HepG2 (cell line): Measurements from ENCODE around the gene MEGF10. TPM values are rescaled to one million over a fixed set of nuclear protein-coding genes. Genes with fewer than 3 reads are reported as not detected.

ENCODE experiments used
- ATAC-seq: fragments of 200-7000 bp; cut with Tn5 transposase; 3 replicates; pipeline ENCODE4 v1.9.1; 2020; ENCODE audit warnings: mild to moderate bottlenecking, moderate library complexity
- BruUV-seq: library from RNA; stranded (reverse); fragments of 400-500 nt; replicated peaks from 2 replicates; lab custom pipeline; 2021; lab: Mats Ljungman, UMichigan
- CTCF ChIA-PET: fragments of 300-600 bp; formaldehyde crosslinking; extraction: SDS; loops from one replicate; lab custom pipeline; 2021; ENCODE audit warnings: low total read pairs, inconsistent platforms, low intra/inter-chr PET ratio; lab: Yijun Ruan, JAX
- POLR2A ChIA-PET: fragments of 350-600 bp; sonication (Branson Sonifier 250); formaldehyde crosslinking; loops from one replicate; lab custom pipeline; 2020; ENCODE audit warnings: antibody characterized with exemption, inconsistent platforms; lab: Yijun Ruan, JAX
- DNase-seq: peaks from one replicate; pipeline ENCODE4 v3.0.0-alpha.2; 2015; ENCODE audit warnings: low spot score
- FAIRE-seq: peaks from 3 replicates; lab custom pipeline; 2011; peaks lifted over from hg19 to GRCh38; lab: Jason Lieb, UNC
- H2AFZ ChIP-seq: one replicate; pipeline ENCODE4 v1.6.1; 2011; ENCODE audit warnings: low read length, inconsistent platforms
- H3K27ac ChIP-seq: fragments of 300-600 bp; 3 replicates; pipeline ENCODE4 v1.8.0; 2011; ENCODE audit warnings: mixed run types, mild to moderate bottlenecking, mixed read lengths, low read length, inconsistent platforms; ENCODE audit not compliant: insufficient read depth; ENCODE audit errors: extremely low read length
- H3K27me3 ChIP-seq, 2 experiments: fragments of 200-600 bp in 1 of 2; 2 replicates in 1 of 2; 3 replicates in 1 of 2; pipeline versions ENCODE4 v1.6.0 to v1.8.0; 2011; ENCODE audit warnings: low read length in 2 of 2, mild to moderate bottlenecking in 2 of 2, moderate library complexity in 2 of 2, inconsistent platforms in 1 of 2; ENCODE audit not compliant: insufficient read depth in 2 of 2, control insufficient read depth in 1 of 2
- H3K36me3 ChIP-seq, 2 experiments: fragments of 200-600 bp in 1 of 2; replicated peaks in 1 of 2; 2 replicates in 1 of 2; 3 replicates in 1 of 2; pipeline versions ENCODE4 v1.5.1 to v1.8.0; 2011; ENCODE audit warnings: low read length in 2 of 2, inconsistent platforms in 1 of 2; ENCODE audit not compliant: insufficient read depth in 2 of 2, control insufficient read depth in 1 of 2
- H3K4me1 ChIP-seq: 2 replicates; pipeline ENCODE4 v1.5.1; 2012; ENCODE audit warnings: low read length, inconsistent platforms; ENCODE audit not compliant: insufficient read depth
- H3K4me2 ChIP-seq: 2 replicates; pipeline ENCODE4 v1.6.0; 2011; ENCODE audit warnings: low read depth, low read length, inconsistent platforms
- H3K4me3 ChIP-seq, 3 experiments: fragments of 200-600 bp in 1 of 3; sonication (generic), shearing (Covaris generic) in 1 of 3; replicated peaks in 1 of 3; 2 replicates each; pipeline ENCODE4 v1.5.1; 2011 to 2016; ENCODE audit warnings: low read length in 3 of 3, inconsistent platforms in 2 of 3, low read depth in 2 of 3, mild to moderate bottlenecking in 2 of 3, control low read depth in 1 of 3, mixed read lengths in 1 of 3; ENCODE audit not compliant: insufficient read depth in 1 of 3
- H3K79me2 ChIP-seq: one replicate; pipeline ENCODE4 v1.6.1; 2011; ENCODE audit warnings: low read length, inconsistent platforms; ENCODE audit not compliant: insufficient read depth
- H3K9ac ChIP-seq: 2 replicates; pipeline ENCODE4 v1.6.0; 2011; ENCODE audit warnings: mild to moderate bottlenecking, low read depth, low read length, inconsistent platforms; ENCODE audit not compliant: insufficient read depth
- H3K9me3 ChIP-seq: 2 replicates; pipeline ENCODE4 v1.5.1; 2012; ENCODE audit warnings: mild to moderate bottlenecking, low read length
- H4K20me1 ChIP-seq: 2 replicates; pipeline ENCODE4 v1.6.0; 2011; ENCODE audit warnings: inconsistent platforms, mild to moderate bottlenecking, low read length, moderate library complexity; ENCODE audit not compliant: insufficient read depth
- CBX5 ChIP-seq: sonication (generic); formaldehyde crosslinking; IDR thresholded peaks from 2 replicates; pipeline ENCODE4 v1.4.0; 2020; ENCODE audit warnings: missing genetic modification reagents, borderline replicate concordance
- CREB1 ChIP-seq, 2 experiments: fragments of 450-650 bp in 1 of 2; IDR thresholded peaks; 2 replicates each; pipeline ENCODE4 v1.6.1; 2016 to 2017; ENCODE audit warnings: control low read depth in 1 of 2, mild to moderate bottlenecking in 1 of 2, missing compliant biosample characterization in 1 of 2, missing genetic modification characterization in 1 of 2
- FOXA3 ChIP-seq: IDR thresholded peaks from 2 replicates; pipeline ENCODE4 v1.6.1; 2016; ENCODE audit warnings: missing genetic modification reagents, missing compliant biosample characterization
- GPBP1L1 ChIP-seq: sonication (generic); formaldehyde crosslinking; IDR thresholded peaks from 2 replicates; pipeline ENCODE4 v1.5.0; 2020; ENCODE audit warnings: mild to moderate bottlenecking, missing genetic modification reagents
- KDM6A ChIP-seq: IDR thresholded peaks from 2 replicates; pipeline ENCODE4 v1.6.1; 2016; ENCODE audit warnings: low read depth
- ZIK1 ChIP-seq: sonication (generic); formaldehyde crosslinking; IDR thresholded peaks from 2 replicates; pipeline ENCODE4 v1.5.0; 2020; ENCODE audit warnings: mild to moderate bottlenecking, low read depth, missing genetic modification reagents, borderline replicate concordance
- ZMAT3 ChIP-seq: sonication (generic); formaldehyde crosslinking; conservative IDR thresholded peaks from 2 replicates; pipeline ENCODE4 v1.7.0; 2021; ENCODE audit warnings: missing genetic modification reagents
- ZNF296 ChIP-seq: sonication (generic); formaldehyde crosslinking; conservative IDR thresholded peaks from 2 replicates; pipeline ENCODE4 v1.5.0; 2020; ENCODE audit warnings: mild to moderate bottlenecking, missing genetic modification reagents
- ZNF432 ChIP-seq: sonication (generic); formaldehyde crosslinking; IDR thresholded peaks from 2 replicates; pipeline ENCODE4 v1.5.0; 2020; ENCODE audit warnings: missing genetic modification reagents, mild to moderate bottlenecking, borderline replicate concordance
- WGBS: methylation state at CpG from one replicate; pipeline ENCODE4 v1.1.6; 2017; ENCODE audit warnings: low lambda C conversion rate; 5-methylcytosine and 5-hydroxymethylcytosine counted together
- in situ Hi-C: cut with HindIII; loops from 2 replicates; pipeline ENCODE4 v1.10.0; 2017; ENCODE audit warnings: low pct_unique_long_range_greater_than_20kb; ENCODE audit not compliant: extremely low pct_ligation_motif_present
- intact Hi-C: fragments of 100-400 bp; cut with micrococcal nuclease; formaldehyde crosslinking; loops from one replicate; pipeline ENCODE4 v1.10.0; 2022; ENCODE audit not compliant: unreplicated experiment
- polyA plus RNA-seq, 8 experiments: library from polyadenylated mRNA; depleted of rRNA in 3 of 8; stranded (reverse) in 7 of 8; unstranded in 1 of 8; fragments of >200 nt; fragmentation: Illumina TruSeq in 4 of 8; extraction: Trizol in 4 of 8; gene quantifications; 2 replicates each; pipeline versions ENCODE4 v1.2.1 to v1.2.3, GENCODE V29; 2011 to 2016; ENCODE audit warnings: low read depth in 4 of 8, missing spikeins in 1 of 8, mixed read lengths in 1 of 8; ENCODE audit not compliant: insufficient read depth in 1 of 8
- total RNA-seq, 5 experiments: library from RNA; depleted of rRNA; stranded (reverse); fragments of >200 nt; fragmentation: Illumina TruSeq; extraction: Trizol; gene quantifications; 2 replicates each; pipeline ENCODE4 v1.2.3, GENCODE V29; 2016; ENCODE audit warnings: low read depth in 1 of 5

Gene MEGF10
- total and polyA plus RNA-seq, 2 of the 13 experiments (the other 11 are each of a cell fraction or from before 2014, with no cell fraction given) = not detected

GRCh38 chr5:127406326-127407121 lies 115.9 kb downstream of the MEGF10 start:
- H3K4me2 ChIP-seq = no peak overlapping the region
- intact Hi-C loops (no loop called here), in situ Hi-C loops (no loop called here)
- H3K4me3 ChIP-seq = no peak overlapping the region
- no peak for FAIRE-seq
- no peaks in the 10 kb centered on the region for H3K4me1 ChIP-seq
- no peak overlapping the region for H3K27ac ChIP-seq
- TF ChIP-seq ZIK1 (CRISPR knock-in tag) = no peak
- TF ChIP-seq GPBP1L1 = no peak
- no peak for TF ChIP-seq FOXA3 (CRISPR knock-in tag)
- no peak for TF ChIP-seq CBX5 (CRISPR knock-in tag)
- TF ChIP-seq CREB1 (IDR thresholded peaks at IDR 0.05) = no peak
- no peak for TF ChIP-seq CREB1 (CRISPR knock-in tag; IDR thresholded peaks at IDR 0.05)
- TF ChIP-seq ZNF296 (CRISPR knock-in tag) = no peak
- TF ChIP-seq ZNF432 (CRISPR knock-in tag) = no peak
- TF ChIP-seq ZMAT3 (CRISPR knock-in tag) = no peak
- TF ChIP-seq KDM6A (CRISPR knock-in tag) = no peak
- H4K20me1 ChIP-seq = no peaks in the 10 kb centered on the region
- H2AFZ ChIP-seq = no peak overlapping the region
- no peaks in the 10 kb centered on the region for H3K9me3 ChIP-seq
- CTCF ChIA-PET = no interaction called here
- H3K79me2 ChIP-seq = no peaks in the 10 kb centered on the region
- ATAC-seq = no peak
- POLR2A ChIA-PET = no interaction called here
- H3K9ac ChIP-seq = no peak overlapping the region
- no TSS peak for BruUV-seq
- WGBS = 17% methylated on average over 9 of the region's 9 CpGs
- DNase-seq = no peak
- no peaks in the 10 kb centered on the region for H3K36me3 ChIP-seq
- H3K27me3 ChIP-seq = no peaks in the 10 kb centered on the region
